ENCODE measurements around the gene SLC23A3.

DNA sequence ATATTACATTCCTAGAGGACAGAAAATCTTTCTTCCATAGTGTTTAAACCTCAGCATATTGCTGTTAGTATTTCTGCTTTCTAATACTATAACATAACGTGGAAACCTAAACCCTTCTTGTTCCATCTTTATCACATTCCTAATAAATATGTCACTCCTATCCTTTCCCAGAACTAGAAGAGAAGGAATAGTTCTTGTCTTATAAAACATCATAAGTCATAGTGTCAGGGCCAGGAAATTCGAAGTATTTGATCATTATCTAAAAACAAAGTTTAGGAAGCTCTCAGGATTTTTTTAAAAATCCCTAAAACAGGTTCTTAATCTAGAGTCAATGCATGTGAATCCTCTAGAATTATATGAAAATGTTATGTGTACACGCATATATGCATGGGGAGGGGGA lies 11.2 kb downstream of the SLC23A3 start:
- TF ChIP-seq EZH2phosphoT487 (IDR thresholded peaks at IDR 0.05; ENCODE audit: insufficient read depth, low read depth): no peak
- TF ChIP-seq EZH2 (IDR thresholded peaks at IDR 0.05; ENCODE audit: insufficient read depth, poor library complexity, severe bottlenecking): no peak

Measured in GM23248 (cell line).